GM12878 (cell line): Measurements from ENCODE around the gene FAM161A.

Experiments
- EZH2 ChIP-seq: IDR thresholded peaks from 2 replicates; pipeline ENCODE4 v1.6.1; 2012; ENCODE audit warnings: low read depth, mild to moderate bottlenecking, control low read depth, inconsistent platforms, low read length, borderline replicate concordance; ENCODE audit not compliant: control insufficient read depth
- GABPA ChIP-seq: IDR thresholded peaks from 2 replicates; pipeline ENCODE4 v1.6.1; 2014; ENCODE audit warnings: antibody characterized with exemption, low read depth, mild to moderate bottlenecking, inconsistent platforms

- no peak for TF ChIP-seq EZH2
- no peak for TF ChIP-seq GABPA
Observed at GRCh38 chr2:61795408-61795807, 58.5 kb downstream of the FAM161A start.
